A549 (cell line): Measurements from ENCODE around the gene OGDH.

Experiments
- BHLHE40 ChIP-seq: IDR thresholded peaks from 2 replicates; pipeline ENCODE4 v1.6.1; 2012; ENCODE audit warnings: low read depth, low read length, inconsistent platforms
- CTCF ChIP-seq: fragments of >200 bp; sonication (Bioruptor Twin); formaldehyde crosslinking; IDR thresholded peaks from 3 replicates; pipeline ENCODE4 v1.5.1; 2016
- EHMT2 ChIP-seq: fragments of 200-600 bp; sonication (generic); IDR thresholded peaks from 2 replicates; pipeline ENCODE4 v1.6.1; 2016; ENCODE audit warnings: antibody characterized with exemption, low read depth, mild to moderate bottlenecking, moderate library complexity
- ESRRA ChIP-seq: fragments of 150-350 bp; IDR thresholded peaks from 2 replicates; pipeline ENCODE4 v1.6.1; 2014; ENCODE audit warnings: mild to moderate bottlenecking, low read length, borderline replicate concordance
- FOSL2 ChIP-seq, 2 experiments: fragments of 450-650 bp in 1 of 2; fragments of >200 bp in 1 of 2; sonication (Bioruptor Twin) in 1 of 2; formaldehyde crosslinking; IDR thresholded peaks; 2 replicates each; pipeline versions ENCODE4 v1.5.0 to v1.6.1; 2016 to 2020; ENCODE audit warnings: mild to moderate bottlenecking in 1 of 2, moderate library complexity in 1 of 2
- HEYL ChIP-seq: fragments of 250-450 bp; sonication (Bioruptor Pico); IDR thresholded peaks from 2 replicates; pipeline ENCODE4 v1.8.0; 2021; ENCODE audit warnings: mild to moderate bottlenecking, moderate library complexity
- MAZ ChIP-seq: fragments of 150-350 bp; IDR thresholded peaks from 2 replicates; pipeline ENCODE4 v1.6.1; 2014; ENCODE audit warnings: antibody characterized with exemption, low read depth, low read length, borderline replicate concordance
- POLR2A ChIP-seq: IDR thresholded peaks from 2 replicates; pipeline ENCODE4 v1.6.1; 2012; ENCODE audit warnings: mild to moderate bottlenecking, low read length
- RARB ChIP-seq: fragments of 250-450 bp; sonication (Bioruptor Pico); IDR thresholded peaks from 2 replicates; pipeline ENCODE4 v1.8.0; 2021; ENCODE audit warnings: mild to moderate bottlenecking, moderate library complexity
- RCOR1 ChIP-seq: fragments of 150-350 bp; IDR thresholded peaks from 2 replicates; pipeline ENCODE4 v1.6.1; 2014; ENCODE audit warnings: antibody characterized with exemption, low read length, low read depth
- REST ChIP-seq: fragments of 200-600 bp; sonication (generic); IDR thresholded peaks from 2 replicates; pipeline ENCODE4 v1.6.1; 2016; ENCODE audit warnings: antibody characterized with exemption, mild to moderate bottlenecking, moderate library complexity
- RFX5 ChIP-seq: fragments of 450-650 bp; IDR thresholded peaks from 2 replicates; pipeline ENCODE4 v1.7.1; 2014; ENCODE audit warnings: antibody characterized with exemption, mild to moderate bottlenecking, moderate library complexity
- USF2 ChIP-seq: fragments of 450-650 bp; IDR thresholded peaks from 2 replicates; pipeline ENCODE4 v1.6.1; 2014; ENCODE audit warnings: antibody characterized with exemption
- ZSCAN20 ChIP-seq: fragments of 250-450 bp; sonication (Bioruptor Pico); IDR thresholded peaks from 2 replicates; pipeline ENCODE4 v1.8.0; 2022; ENCODE audit warnings: mild to moderate bottlenecking, moderate library complexity

GRCh38 chr7:44667190-44667589, 60.8 kb downstream of the OGDH start:
- TF ChIP-seq CTCF: no peak
- no peak for TF ChIP-seq HEYL (CRISPR knock-in tag)
- TF ChIP-seq RARB (CRISPR knock-in tag): no peak
- no peak for TF ChIP-seq REST
- no peak for TF ChIP-seq RCOR1
- no peak for TF ChIP-seq ESRRA
- TF ChIP-seq POLR2A: no peak
- TF ChIP-seq USF2: no peak
- TF ChIP-seq RFX5: no peak
- TF ChIP-seq FOSL2 (IDR thresholded peaks at IDR 0.05): no peak
- no peak for TF ChIP-seq FOSL2 (CRISPR knock-in tag; IDR thresholded peaks at IDR 0.05)
- no peak for TF ChIP-seq BHLHE40
- no peak for TF ChIP-seq EHMT2
- no peak for TF ChIP-seq ZSCAN20 (CRISPR knock-in tag)
- TF ChIP-seq MAZ: no peak
